Lower leg skin (tissue), 3 donors: Measurements from ENCODE around the gene RAB1B.

ENCODE experiments used
- CTCF ChIP-seq, 3 donors: fragments of 450-650 bp; IDR thresholded peaks; one replicate each; pipeline ENCODE4 v1.5.1; 2016; ENCODE audit warnings: antibody characterized with exemption in 3 of 3, mild to moderate bottlenecking in 3 of 3, moderate library complexity in 2 of 3
- POLR2A ChIP-seq, 2 donors: fragments of 450-650 bp; IDR thresholded peaks; one replicate each; pipeline ENCODE4 v1.6.1; 2016 to 2017; ENCODE audit warnings: antibody characterized with exemption in 2 of 2, mild to moderate bottlenecking in 1 of 2, moderate library complexity in 1 of 2

GRCh38 chr11:66225066-66225465 lies 43.4 kb upstream of the RAB1B start:
- TF ChIP-seq CTCF (IDR thresholded peaks at IDR 0.05) (no peak), POLR2A (IDR thresholded peaks at IDR 0.05) (no peak)
